Omental fat pad (tissue), 4 donors: ENCODE results near the gene SFI1. TPM values are rescaled to one million over a fixed set of nuclear protein-coding genes. Genes with fewer than 3 reads are reported as not detected.

ENCODE experiments used
- ATAC-seq: fragments of 150-250 bp; one replicate; pipeline ENCODE4 v1.9.1; 2016; ENCODE audit warnings: mild to moderate bottlenecking, moderate library complexity; ENCODE audit not compliant: low FRiP score
- DNase-seq: peaks from one replicate; pipeline ENCODE4 v3.0.0-alpha.2; 2019; ENCODE audit warnings: low spot score
- total RNA-seq, 4 donors: library from RNA; depleted of rRNA; stranded (reverse); fragments of >200 nt; gene quantifications; one replicate each; pipeline ENCODE4 v1.1.0, GENCODE V29; 2016
- TF ChIP-seq, protein P1 (sequence below), 3 donors: fragments of 450-650 bp; IDR thresholded peaks; one replicate each; pipeline ENCODE4 v1.5.1; 2016 to 2017; ENCODE audit warnings: antibody characterized with exemption in 3 of 3, mild to moderate bottlenecking in 3 of 3, moderate library complexity in 2 of 3

SFI1 gene
- total RNA-seq, 4 donors from 2014 or later, result 8.8 to 19.9 (median 18.8) TPM

DNA sequence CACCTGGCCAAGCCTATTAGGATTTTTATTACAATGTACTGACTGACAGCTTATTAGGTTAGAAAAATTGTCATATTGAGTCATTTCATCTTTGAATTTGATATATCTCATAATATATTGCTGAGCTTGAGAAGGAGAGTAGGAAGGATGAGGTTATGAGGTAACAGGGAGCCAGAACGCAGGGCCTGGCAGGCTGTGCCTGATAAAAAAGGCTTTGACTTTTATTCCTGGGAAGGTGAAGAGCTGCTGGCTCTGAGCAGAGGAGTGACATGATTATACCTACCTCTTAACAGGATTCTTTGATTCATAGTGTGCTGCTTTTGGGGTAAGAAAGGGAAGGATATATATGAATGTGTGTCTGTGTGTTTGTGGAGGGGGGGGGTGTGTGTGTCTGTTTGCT is 70.9 kb downstream of the SFI1 start:
- TF ChIP-seq, protein P1, sequence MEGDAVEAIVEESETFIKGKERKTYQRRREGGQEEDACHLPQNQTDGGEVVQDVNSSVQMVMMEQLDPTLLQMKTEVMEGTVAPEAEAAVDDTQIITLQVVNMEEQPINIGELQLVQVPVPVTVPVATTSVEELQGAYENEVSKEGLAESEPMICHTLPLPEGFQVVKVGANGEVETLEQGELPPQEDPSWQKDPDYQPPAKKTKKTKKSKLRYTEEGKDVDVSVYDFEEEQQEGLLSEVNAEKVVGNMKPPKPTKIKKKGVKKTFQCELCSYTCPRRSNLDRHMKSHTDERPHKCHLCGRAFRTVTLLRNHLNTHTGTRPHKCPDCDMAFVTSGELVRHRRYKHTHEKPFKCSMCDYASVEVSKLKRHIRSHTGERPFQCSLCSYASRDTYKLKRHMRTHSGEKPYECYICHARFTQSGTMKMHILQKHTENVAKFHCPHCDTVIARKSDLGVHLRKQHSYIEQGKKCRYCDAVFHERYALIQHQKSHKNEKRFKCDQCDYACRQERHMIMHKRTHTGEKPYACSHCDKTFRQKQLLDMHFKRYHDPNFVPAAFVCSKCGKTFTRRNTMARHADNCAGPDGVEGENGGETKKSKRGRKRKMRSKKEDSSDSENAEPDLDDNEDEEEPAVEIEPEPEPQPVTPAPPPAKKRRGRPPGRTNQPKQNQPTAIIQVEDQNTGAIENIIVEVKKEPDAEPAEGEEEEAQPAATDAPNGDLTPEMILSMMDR (IDR thresholded peaks at IDR 0.05), result no peak
- DNase-seq (no peak), ATAC-seq (no peak)

DNA sequence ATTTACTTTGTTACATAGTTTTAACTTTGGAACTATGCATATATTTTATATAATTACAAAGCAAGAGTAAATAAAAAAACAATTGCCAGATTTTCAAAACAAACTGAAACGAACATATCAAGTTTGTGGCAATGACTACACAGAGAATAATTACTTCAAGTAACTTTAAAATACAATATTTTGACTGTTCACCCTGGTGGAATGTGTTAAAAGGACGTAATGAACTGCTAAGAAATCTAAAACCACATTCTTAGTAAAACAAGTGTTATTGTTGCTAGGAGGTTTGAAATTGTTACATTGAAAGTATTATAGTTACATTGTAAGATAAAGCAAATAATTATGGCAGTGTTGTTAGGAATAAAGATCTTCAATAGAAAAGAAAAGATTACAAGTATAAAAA is 71.4 kb downstream of the SFI1 start:
- DNase-seq (no peak), ATAC-seq (no peak)
- TF ChIP-seq, protein P1 (IDR thresholded peaks at IDR 0.05), result no peak

GRCh38 chr22:31569126-31569525 is 72.8 kb downstream of the SFI1 start:
- no peak for ATAC-seq
- TF ChIP-seq, protein P1 (IDR thresholded peaks at IDR 0.05), result no peak
- DNase-seq, result no peak

DNA sequence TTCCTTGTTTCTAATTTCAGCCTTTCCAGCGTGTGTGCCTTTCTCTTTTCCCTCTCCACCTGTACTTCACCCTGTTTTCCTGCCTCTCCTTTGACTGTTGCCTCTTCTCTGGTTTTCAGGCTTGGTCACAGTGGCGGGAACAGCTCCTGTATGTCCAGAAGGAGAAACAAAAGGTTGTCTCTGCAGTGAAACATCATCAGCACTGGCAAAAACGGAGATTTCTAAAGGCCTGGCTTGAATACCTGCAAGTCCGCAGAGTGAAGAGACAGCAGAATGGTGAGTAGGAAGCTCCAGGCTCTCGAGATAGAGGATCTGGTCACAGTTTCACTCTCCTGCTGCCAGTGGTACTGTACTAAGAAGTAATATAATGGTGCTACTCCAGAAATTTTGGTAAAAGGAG is 76.6 kb downstream of the SFI1 start:
- ATAC-seq (no peak), DNase-seq (no peak)
- TF ChIP-seq, protein P1 (IDR thresholded peaks at IDR 0.05), result no peak

GRCh38 chr22:31574055-31574670 is 77.8 kb downstream of the SFI1 start:
- TF ChIP-seq, protein P1 (IDR thresholded peaks at IDR 0.05), result no peak
- DNase-seq (no peak), ATAC-seq (no peak)

- TF ChIP-seq, protein P1 (IDR thresholded peaks at IDR 0.05), result no peak
- ATAC-seq, result no peak
- no peak for DNase-seq
Measured at GRCh38 chr22:31575190-31575589, 78.9 kb downstream of the SFI1 start.

DNA sequence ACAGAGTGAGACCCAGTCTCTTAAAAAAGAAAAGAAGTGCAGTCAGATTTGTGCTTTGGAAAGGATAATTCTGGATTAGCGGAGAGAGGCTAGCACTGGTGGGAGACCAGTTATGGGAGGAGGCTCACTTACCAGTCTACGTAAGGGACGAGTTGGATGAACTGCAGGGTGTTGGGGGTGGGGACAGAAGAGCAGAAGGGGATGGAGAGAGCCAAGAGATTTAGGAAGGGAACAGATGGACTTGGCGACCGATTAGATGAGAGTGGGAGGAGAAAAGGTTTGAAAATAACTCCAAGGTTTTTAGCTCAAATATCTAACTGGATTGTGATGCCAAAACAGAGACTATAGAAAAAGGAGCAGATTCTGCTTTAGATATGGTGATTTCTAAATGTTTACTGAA is 81.4 kb downstream of the SFI1 start:
- TF ChIP-seq, protein P1 (IDR thresholded peaks at IDR 0.05), result no peak
- ATAC-seq, result no peak
- no peak for DNase-seq
